Thyroid gland (tissue), 4 donors: ENCODE results near the gene COMMD2. TPM values are rescaled to one million over a fixed set of nuclear protein-coding genes. Genes with fewer than 3 reads are reported as not detected.

Experiments used
- DNase-seq, 2 donors: peaks; one replicate each; pipeline ENCODE4 v3.0.0-alpha.2; 2019
- H3K27ac ChIP-seq, 3 donors: fragments of 200-600 bp; sonication (generic); 1 replicate in 2 of 3; 2 replicates in 1 of 3; pipeline ENCODE4 v1.5.1; 2016 to 2019; ENCODE audit warnings: mild to moderate bottlenecking in 1 of 3, moderate library complexity in 1 of 3
- H3K27me3 ChIP-seq: fragments of 200-600 bp; sonication (generic); one replicate; pipeline ENCODE4 v1.5.1; 2019
- H3K36me3 ChIP-seq, 2 donors: fragments of 200-600 bp; sonication (generic); one replicate each; pipeline ENCODE4 v1.5.1; 2016 to 2019
- H3K4me1 ChIP-seq, 2 donors: fragments of 200-600 bp; sonication (generic); one replicate each; pipeline ENCODE4 v1.5.1; 2017 to 2019
- H3K4me3 ChIP-seq, 3 donors: fragments of 200-600 bp; sonication (generic); replicated peaks in 1 of 3; 1 replicate in 2 of 3; 2 replicates in 1 of 3; pipeline ENCODE4 v1.5.1; 2016; ENCODE audit warnings: mild to moderate bottlenecking in 1 of 3
- H3K9me3 ChIP-seq: fragments of 200-600 bp; sonication (generic); one replicate; pipeline ENCODE4 v1.5.1; 2017
- POLR2A ChIP-seq, 2 donors: fragments of 450-650 bp; IDR thresholded peaks; one replicate each; pipeline ENCODE4 v1.6.1; 2017; ENCODE audit warnings: antibody characterized with exemption in 2 of 2, mild to moderate bottlenecking in 2 of 2, moderate library complexity in 1 of 2
- WGBS, 2 donors: methylation state at CpG; one replicate each; pipeline ENCODE4 v1.1.5; 2017; 5-methylcytosine and 5-hydroxymethylcytosine counted together
- intact Hi-C: fragments of 100-400 bp; cut with DNase I; formaldehyde crosslinking; loops from one replicate; pipeline ENCODE4 v1.15.1; 2023
- total RNA-seq, 4 donors: library from RNA; depleted of rRNA; stranded (reverse); fragments of >200 nt; gene quantifications; one replicate each; pipeline ENCODE4 v1.2.3, GENCODE V29; 2016
- TF ChIP-seq, protein P1 (sequence below), 6 experiments: fragments of 200-600 bp in 3 of 6; fragments of 450-650 bp in 3 of 6; sonication (generic) in 3 of 6; IDR thresholded peaks; one replicate each; pipeline ENCODE4 v1.5.1; 2016 to 2019; ENCODE audit warnings: antibody characterized with exemption in 6 of 6, mild to moderate bottlenecking in 2 of 6, inconsistent platforms in 1 of 6, moderate library complexity in 1 of 6

Gene COMMD2
- total RNA-seq, 4 donors from 2014 or later: 36.4 to 56.5 (median 45.6) TPM

DNA sequence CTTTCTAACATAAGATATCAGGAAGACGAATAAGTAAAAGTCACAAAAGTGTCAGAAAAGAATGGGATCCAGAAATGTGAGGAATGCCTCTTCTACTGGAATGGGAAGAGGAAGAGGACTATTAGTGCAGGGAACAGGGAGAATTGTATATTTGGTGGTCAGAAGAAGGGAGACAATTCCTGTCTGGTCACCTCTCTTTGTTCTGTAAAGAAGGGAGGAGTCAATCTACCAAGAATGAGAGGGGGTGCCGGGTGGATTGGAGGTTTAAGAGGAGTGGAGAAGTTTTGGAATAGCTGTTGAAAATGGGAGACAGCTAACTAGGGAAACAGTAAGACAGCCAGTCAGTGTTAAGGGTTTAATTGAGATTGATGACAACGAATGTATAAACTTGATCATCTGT lies 20.1 kb downstream of the COMMD2 start:
- Histone ChIP-seq H3K36me3 (no peaks in the 10 kb centered on the region), H3K27me3 (no peaks in the 10 kb centered on the region), H3K4me1 (peaks cover 15 to 17% of the 10 kb centered on the region in 2 donors), H3K9me3 (no peaks in the 10 kb centered on the region), H3K4me3 (no peak overlapping the region), H3K27ac (no peak overlapping the region)
- whole genome bisulfite sequencing, 2 donors: 84 to 89% methylated on average over 3 of the region's 3 CpGs
- TF ChIP-seq POLR2A (IDR thresholded peaks at IDR 0.05): no peak
- TF ChIP-seq, protein P1, sequence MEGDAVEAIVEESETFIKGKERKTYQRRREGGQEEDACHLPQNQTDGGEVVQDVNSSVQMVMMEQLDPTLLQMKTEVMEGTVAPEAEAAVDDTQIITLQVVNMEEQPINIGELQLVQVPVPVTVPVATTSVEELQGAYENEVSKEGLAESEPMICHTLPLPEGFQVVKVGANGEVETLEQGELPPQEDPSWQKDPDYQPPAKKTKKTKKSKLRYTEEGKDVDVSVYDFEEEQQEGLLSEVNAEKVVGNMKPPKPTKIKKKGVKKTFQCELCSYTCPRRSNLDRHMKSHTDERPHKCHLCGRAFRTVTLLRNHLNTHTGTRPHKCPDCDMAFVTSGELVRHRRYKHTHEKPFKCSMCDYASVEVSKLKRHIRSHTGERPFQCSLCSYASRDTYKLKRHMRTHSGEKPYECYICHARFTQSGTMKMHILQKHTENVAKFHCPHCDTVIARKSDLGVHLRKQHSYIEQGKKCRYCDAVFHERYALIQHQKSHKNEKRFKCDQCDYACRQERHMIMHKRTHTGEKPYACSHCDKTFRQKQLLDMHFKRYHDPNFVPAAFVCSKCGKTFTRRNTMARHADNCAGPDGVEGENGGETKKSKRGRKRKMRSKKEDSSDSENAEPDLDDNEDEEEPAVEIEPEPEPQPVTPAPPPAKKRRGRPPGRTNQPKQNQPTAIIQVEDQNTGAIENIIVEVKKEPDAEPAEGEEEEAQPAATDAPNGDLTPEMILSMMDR (IDR thresholded peaks at IDR 0.05): no peak
- no peak for DNase-seq
- intact Hi-C loops: no loop called here

DNA sequence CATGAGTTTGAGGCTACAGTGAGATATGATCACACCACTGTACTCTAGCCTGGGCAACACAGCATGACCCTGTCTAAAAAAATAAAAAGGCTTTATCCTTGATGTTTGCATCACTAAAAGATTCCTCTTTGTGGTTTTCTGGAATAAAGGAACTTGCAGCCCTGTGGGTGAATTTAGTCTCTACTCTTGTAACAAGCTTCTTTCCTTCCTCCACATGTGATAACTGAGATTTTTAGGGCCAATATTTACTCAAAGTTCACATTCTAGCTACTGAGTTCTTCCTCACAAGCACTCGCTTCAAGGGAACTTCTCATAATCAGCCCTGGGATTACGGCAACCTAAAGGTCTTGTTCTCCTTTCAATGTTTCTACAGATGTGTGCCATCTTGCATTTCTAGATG lies 24.6 kb downstream of the COMMD2 start:
- H3K36me3 ChIP-seq: no peaks in the 10 kb centered on the region
- H3K9me3 ChIP-seq: no peaks in the 10 kb centered on the region
- no peak for DNase-seq
- H3K27ac ChIP-seq: no peak overlapping the region
- TF ChIP-seq, protein P1 (IDR thresholded peaks at IDR 0.05): no peak
- no peak for TF ChIP-seq POLR2A (IDR thresholded peaks at IDR 0.05)
- WGBS, 2 donors: 87 to 93% methylated on average over 2 of the region's 2 CpGs
- H3K4me1 ChIP-seq: no peaks in the 10 kb centered on the region
- H3K4me3 ChIP-seq: no peak overlapping the region
- intact Hi-C loops: no loop called here
- no peaks in the 10 kb centered on the region for H3K27me3 ChIP-seq

DNA sequence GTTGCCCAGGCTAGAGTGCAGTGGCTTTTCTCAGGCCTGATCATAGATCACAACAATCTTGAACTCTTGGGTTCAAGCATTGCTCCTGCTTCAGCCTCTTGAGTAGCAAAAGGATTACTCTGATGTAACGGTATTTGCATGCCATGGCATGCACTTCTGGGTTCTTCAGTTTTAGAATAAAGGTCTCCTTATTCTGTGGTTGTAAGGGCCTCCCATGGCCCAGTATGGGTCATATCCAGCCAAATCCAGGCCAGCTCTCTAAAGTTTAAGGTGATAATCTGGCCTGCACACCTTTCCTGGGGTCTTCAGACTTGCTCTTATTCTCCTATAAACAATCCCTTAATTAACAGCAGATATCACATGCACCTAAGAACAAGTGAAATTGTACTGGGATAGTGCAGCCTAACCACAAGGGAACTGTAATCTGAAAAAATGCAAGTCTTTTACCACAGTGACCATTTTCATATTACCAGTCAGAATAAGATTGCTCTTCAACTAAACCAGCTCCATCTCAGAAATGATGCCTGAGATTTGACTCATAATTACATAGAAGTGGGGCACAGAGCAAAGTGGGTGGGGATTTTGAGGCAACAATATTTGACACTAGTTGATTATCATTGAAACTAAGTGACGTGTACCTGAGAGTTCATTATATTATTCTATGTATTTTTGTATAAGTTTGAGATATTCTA lies 25.4 kb downstream of the COMMD2 start:
- no peaks in the 10 kb centered on the region for H3K27me3 ChIP-seq
- no peak overlapping the region for H3K27ac ChIP-seq
- H3K36me3 ChIP-seq: no peaks in the 10 kb centered on the region
- H3K9me3 ChIP-seq: no peaks in the 10 kb centered on the region
- H3K4me1 ChIP-seq: no peaks in the 10 kb centered on the region
- TF ChIP-seq, protein P1 (IDR thresholded peaks at IDR 0.05): no peak
- TF ChIP-seq POLR2A (IDR thresholded peaks at IDR 0.05): no peak
- DNase-seq: no peak
- no peak overlapping the region for H3K4me3 ChIP-seq
- 76 to 85% methylated on average over 2 of the region's 2 CpGs for WGBS, 2 donors
- intact Hi-C loops: no loop called here

DNA sequence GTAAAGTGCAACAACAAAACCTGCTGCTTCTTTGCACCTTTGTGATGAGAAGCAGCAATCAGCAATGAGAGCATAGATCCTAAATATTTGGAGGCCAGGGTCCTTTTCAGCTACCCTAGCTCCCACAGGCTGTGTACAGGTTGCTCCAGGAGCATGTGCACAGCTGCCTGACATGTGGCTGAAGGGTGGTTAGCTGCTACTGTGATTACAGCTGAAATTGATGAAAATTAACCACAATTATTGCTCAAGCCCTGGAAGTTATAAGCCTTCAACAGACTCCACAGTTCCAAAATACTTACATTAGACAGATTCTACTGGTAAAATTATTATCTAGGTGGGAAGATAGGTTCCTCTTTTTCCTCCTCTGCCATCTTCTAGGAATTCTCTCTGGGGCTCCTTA lies 28.5 kb downstream of the COMMD2 start:
- no peak for DNase-seq
- Histone ChIP-seq H3K9me3 (no peaks in the 10 kb centered on the region), H3K4me3 (no peak overlapping the region), H3K36me3 (no peaks in the 10 kb centered on the region), H3K27me3 (no peaks in the 10 kb centered on the region), H3K4me1 (no peaks in the 10 kb centered on the region), H3K27ac (no peak overlapping the region)
- TF ChIP-seq, protein P1 (IDR thresholded peaks at IDR 0.05): no peak
- TF ChIP-seq POLR2A (IDR thresholded peaks at IDR 0.05): no peak
- intact Hi-C loops: no loop called here

DNA sequence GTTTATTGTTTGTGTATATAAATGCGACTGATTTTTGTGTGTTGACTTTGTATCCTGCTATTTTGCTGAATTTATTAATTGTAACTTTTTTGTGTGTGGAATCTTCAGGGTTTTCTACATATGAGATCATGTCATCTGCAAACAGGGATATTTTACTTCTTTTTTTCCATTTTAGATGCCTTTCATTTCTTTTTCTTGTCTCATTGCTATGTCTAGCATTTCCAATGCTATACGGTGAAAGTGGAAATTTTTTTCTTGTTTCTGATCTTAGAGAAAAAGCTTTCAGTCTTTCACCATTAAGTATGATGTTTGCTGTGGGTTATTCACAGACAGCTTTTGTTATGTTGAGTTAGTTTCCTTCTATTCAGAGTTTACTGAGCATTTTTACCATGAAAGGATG lies 31.4 kb downstream of the COMMD2 start:
- no peak overlapping the region for H3K27ac ChIP-seq
- no peaks in the 10 kb centered on the region for H3K36me3 ChIP-seq
- TF ChIP-seq POLR2A (IDR thresholded peaks at IDR 0.05): no peak
- TF ChIP-seq, protein P1 (IDR thresholded peaks at IDR 0.05): no peak
- no peak for DNase-seq
- H3K4me1 ChIP-seq: no peaks in the 10 kb centered on the region
- WGBS, 2 donors: 92 to 96% methylated on average over 2 of the region's 2 CpGs
- no peaks in the 10 kb centered on the region for H3K9me3 ChIP-seq
- no peak overlapping the region for H3K4me3 ChIP-seq
- intact Hi-C loops: no loop called here
- no peaks in the 10 kb centered on the region for H3K27me3 ChIP-seq
